Neural cell (in vitro differentiated cells): ENCODE data around the gene DEPDC5. TPM values are rescaled to one million over a fixed set of nuclear protein-coding genes. Genes with fewer than 3 reads are reported as not detected.
"Not testable (repeated sequence)": the region's sequence is repeated elsewhere in the genome, so short reads cannot be mapped to it uniquely, and the experiment has no call there.

Experiments
- H2AFZ ChIP-seq: fragments of 200-600, 300-800 bp; sonication (generic), shearing (Covaris generic); 2 replicates; pipeline ENCODE4 v1.6.0; 2014; ENCODE audit warnings: low read depth, mild to moderate bottlenecking, antibody characterized with exemption, low read length, moderate library complexity
- H3F3A ChIP-seq: fragments of 200-600 bp; shearing (Covaris generic); 2 replicates; pipeline ENCODE4 v1.6.1; 2016; ENCODE audit warnings: mild to moderate bottlenecking, moderate library complexity, mixed read lengths, antibody characterized with exemption, low read length; ENCODE audit not compliant: insufficient read depth, poor library complexity, severe bottlenecking
- H3K27ac ChIP-seq: fragments of 200-600, 300-800 bp; sonication (generic), shearing (Covaris generic); 2 replicates; pipeline ENCODE4 v1.5.1; 2014; ENCODE audit warnings: mild to moderate bottlenecking, low read length, moderate library complexity
- H3K27me3 ChIP-seq: fragments of 300-800, 200-600 bp; sonication (generic), shearing (Covaris generic); 2 replicates; pipeline ENCODE4 v1.6.0; 2014; ENCODE audit warnings: mild to moderate bottlenecking, low read depth, low read length, moderate library complexity; ENCODE audit not compliant: insufficient read depth
- H3K36me3 ChIP-seq: fragments of 300-800, 200-600 bp; sonication (generic), shearing (Covaris generic); 2 replicates; pipeline ENCODE4 v1.5.1; 2014; ENCODE audit warnings: mild to moderate bottlenecking, antibody characterized with exemption, low read length, moderate library complexity; ENCODE audit not compliant: insufficient read depth
- H3K4me2 ChIP-seq: fragments of 300-800, 200-600 bp; sonication (generic), shearing (Covaris generic); 2 replicates; pipeline ENCODE4 v1.6.0; 2014; ENCODE audit warnings: mild to moderate bottlenecking, low read length
- H3K4me3 ChIP-seq: fragments of 300-800, 200-600 bp; sonication (generic), shearing (Covaris generic); 2 replicates; pipeline ENCODE4 v1.5.1; 2014; ENCODE audit warnings: mild to moderate bottlenecking, low read length, moderate library complexity
- H3K79me2 ChIP-seq: fragments of 200-600 bp; shearing (Covaris generic); replicated peaks from 2 replicates; pipeline ENCODE4 v1.6.0; 2014; ENCODE audit warnings: mild to moderate bottlenecking, low read length, moderate library complexity; ENCODE audit not compliant: insufficient read depth
- H3K9ac ChIP-seq: fragments of 300-800, 200-600 bp; sonication (generic), shearing (Covaris generic); 2 replicates; pipeline ENCODE4 v1.6.1; 2016; ENCODE audit warnings: mild to moderate bottlenecking, low read length, mixed read lengths
- H3K9me2 ChIP-seq: fragments of 200-600 bp; shearing (Covaris generic); 2 replicates; pipeline ENCODE4 v1.6.1; 2016; ENCODE audit warnings: mild to moderate bottlenecking, low read length, mixed read lengths; ENCODE audit not compliant: insufficient read depth
- H3K9me3 ChIP-seq: fragments of 200-600, 300-800 bp; sonication (generic), shearing (Covaris generic); 2 replicates; pipeline ENCODE4 v1.6.1; 2016; ENCODE audit warnings: mild to moderate bottlenecking, mixed run types, low read length, moderate library complexity, mixed read lengths
- H4K20me1 ChIP-seq: fragments of 200-600 bp; shearing (Covaris generic); 2 replicates; pipeline ENCODE4 v1.6.1; 2016; ENCODE audit warnings: mild to moderate bottlenecking, mixed run types; ENCODE audit not compliant: insufficient read depth
- EP300 ChIP-seq: fragments of 450-650 bp; conservative IDR thresholded peaks from 2 replicates; pipeline ENCODE4 v1.6.1; 2014; ENCODE audit warnings: antibody characterized with exemption, mild to moderate bottlenecking, moderate library complexity; ENCODE audit not compliant: poor library complexity, severe bottlenecking
- EZH2 ChIP-seq: fragments of 200-600, 300-800 bp; shearing (Covaris generic), sonication (generic); IDR thresholded peaks from 2 replicates; pipeline ENCODE4 v1.6.1; 2014; ENCODE audit warnings: antibody characterized with exemption, low read length, borderline replicate concordance, mild to moderate bottlenecking; ENCODE audit not compliant: insufficient read depth, poor library complexity, severe bottlenecking
- MXI1 ChIP-seq: fragments of 450-650 bp; conservative IDR thresholded peaks from 2 replicates; pipeline ENCODE4 v1.6.1; 2014; ENCODE audit warnings: antibody characterized with exemption, mild to moderate bottlenecking; ENCODE audit not compliant: poor library complexity, severe bottlenecking
- POLR2AphosphoS5 ChIP-seq: IDR thresholded peaks from 2 replicates; pipeline ENCODE4 v1.6.1; 2012
- RAD21 ChIP-seq: fragments of 450-650 bp; conservative IDR thresholded peaks from 2 replicates; pipeline ENCODE4 v1.6.1; 2014; ENCODE audit warnings: antibody characterized with exemption, mild to moderate bottlenecking, moderate library complexity
- SMC3 ChIP-seq: fragments of 450-650 bp; conservative IDR thresholded peaks from 2 replicates; pipeline ENCODE4 v1.6.1; 2014; ENCODE audit warnings: antibody characterized with exemption, mild to moderate bottlenecking, moderate library complexity; ENCODE audit not compliant: poor library complexity
- TAF1 ChIP-seq: IDR thresholded peaks from 2 replicates; pipeline ENCODE4 v1.6.1; 2012; ENCODE audit warnings: low read depth
- polyA plus RNA-seq: library from polyadenylated mRNA; depleted of rRNA; stranded (reverse); fragments of >200 nt; gene quantifications from 2 replicates; pipeline ENCODE4 v1.2.3, GENCODE V29; 2014
- TF ChIP-seq, protein P1 (sequence below): fragments of 450-650 bp; IDR thresholded peaks from 2 replicates; pipeline ENCODE4 v1.5.1; 2014; ENCODE audit warnings: antibody characterized with exemption, mild to moderate bottlenecking, moderate library complexity; ENCODE audit not compliant: poor library complexity, severe bottlenecking
- TF ChIP-seq, protein P2 (sequence below): IDR thresholded peaks from 2 replicates; pipeline ENCODE4 v1.6.1; 2012; ENCODE audit warnings: borderline replicate concordance

Gene DEPDC5
- polyA plus RNA-seq, 1 donor from 2014 or later = 11.3 TPM

DNA sequence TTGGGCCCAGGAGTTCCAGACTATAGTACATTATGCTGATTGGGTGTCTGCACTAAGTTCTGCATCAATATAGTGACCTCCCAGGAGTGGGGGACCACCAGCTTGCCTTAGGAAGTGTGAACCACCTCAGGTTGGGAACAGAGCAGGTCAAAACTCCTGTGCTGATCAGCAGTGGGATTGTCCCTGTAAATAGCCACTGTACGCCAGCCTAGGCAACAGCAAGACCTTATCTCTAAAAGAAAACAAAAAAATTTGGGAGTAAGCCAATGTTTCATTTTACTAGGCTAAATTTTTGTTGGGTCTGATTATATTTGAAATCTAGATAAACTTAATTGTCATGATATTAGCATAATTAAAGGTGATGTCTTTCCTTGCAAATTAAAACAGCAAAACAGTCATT lies 3.4 kb downstream of the DEPDC5 start:
- no peaks in the 10 kb centered on the region for H4K20me1 ChIP-seq
- H3K9me2 ChIP-seq = no peaks in the 10 kb centered on the region
- H3K79me2 ChIP-seq = no peaks in the 10 kb centered on the region
- no peak overlapping the region for H3K4me3 ChIP-seq
- no peak overlapping the region for H3K4me2 ChIP-seq
- no peaks in the 10 kb centered on the region for H3K9me3 ChIP-seq
- peaks cover 5% of the 10 kb centered on the region for H3F3A ChIP-seq
- H3K27me3 ChIP-seq = no peaks in the 10 kb centered on the region
- no peak overlapping the region for H2AFZ ChIP-seq
- TF ChIP-seq RAD21 = no peak
- TF ChIP-seq, protein P1, sequence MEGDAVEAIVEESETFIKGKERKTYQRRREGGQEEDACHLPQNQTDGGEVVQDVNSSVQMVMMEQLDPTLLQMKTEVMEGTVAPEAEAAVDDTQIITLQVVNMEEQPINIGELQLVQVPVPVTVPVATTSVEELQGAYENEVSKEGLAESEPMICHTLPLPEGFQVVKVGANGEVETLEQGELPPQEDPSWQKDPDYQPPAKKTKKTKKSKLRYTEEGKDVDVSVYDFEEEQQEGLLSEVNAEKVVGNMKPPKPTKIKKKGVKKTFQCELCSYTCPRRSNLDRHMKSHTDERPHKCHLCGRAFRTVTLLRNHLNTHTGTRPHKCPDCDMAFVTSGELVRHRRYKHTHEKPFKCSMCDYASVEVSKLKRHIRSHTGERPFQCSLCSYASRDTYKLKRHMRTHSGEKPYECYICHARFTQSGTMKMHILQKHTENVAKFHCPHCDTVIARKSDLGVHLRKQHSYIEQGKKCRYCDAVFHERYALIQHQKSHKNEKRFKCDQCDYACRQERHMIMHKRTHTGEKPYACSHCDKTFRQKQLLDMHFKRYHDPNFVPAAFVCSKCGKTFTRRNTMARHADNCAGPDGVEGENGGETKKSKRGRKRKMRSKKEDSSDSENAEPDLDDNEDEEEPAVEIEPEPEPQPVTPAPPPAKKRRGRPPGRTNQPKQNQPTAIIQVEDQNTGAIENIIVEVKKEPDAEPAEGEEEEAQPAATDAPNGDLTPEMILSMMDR = no peak
- TF ChIP-seq, protein P2, sequence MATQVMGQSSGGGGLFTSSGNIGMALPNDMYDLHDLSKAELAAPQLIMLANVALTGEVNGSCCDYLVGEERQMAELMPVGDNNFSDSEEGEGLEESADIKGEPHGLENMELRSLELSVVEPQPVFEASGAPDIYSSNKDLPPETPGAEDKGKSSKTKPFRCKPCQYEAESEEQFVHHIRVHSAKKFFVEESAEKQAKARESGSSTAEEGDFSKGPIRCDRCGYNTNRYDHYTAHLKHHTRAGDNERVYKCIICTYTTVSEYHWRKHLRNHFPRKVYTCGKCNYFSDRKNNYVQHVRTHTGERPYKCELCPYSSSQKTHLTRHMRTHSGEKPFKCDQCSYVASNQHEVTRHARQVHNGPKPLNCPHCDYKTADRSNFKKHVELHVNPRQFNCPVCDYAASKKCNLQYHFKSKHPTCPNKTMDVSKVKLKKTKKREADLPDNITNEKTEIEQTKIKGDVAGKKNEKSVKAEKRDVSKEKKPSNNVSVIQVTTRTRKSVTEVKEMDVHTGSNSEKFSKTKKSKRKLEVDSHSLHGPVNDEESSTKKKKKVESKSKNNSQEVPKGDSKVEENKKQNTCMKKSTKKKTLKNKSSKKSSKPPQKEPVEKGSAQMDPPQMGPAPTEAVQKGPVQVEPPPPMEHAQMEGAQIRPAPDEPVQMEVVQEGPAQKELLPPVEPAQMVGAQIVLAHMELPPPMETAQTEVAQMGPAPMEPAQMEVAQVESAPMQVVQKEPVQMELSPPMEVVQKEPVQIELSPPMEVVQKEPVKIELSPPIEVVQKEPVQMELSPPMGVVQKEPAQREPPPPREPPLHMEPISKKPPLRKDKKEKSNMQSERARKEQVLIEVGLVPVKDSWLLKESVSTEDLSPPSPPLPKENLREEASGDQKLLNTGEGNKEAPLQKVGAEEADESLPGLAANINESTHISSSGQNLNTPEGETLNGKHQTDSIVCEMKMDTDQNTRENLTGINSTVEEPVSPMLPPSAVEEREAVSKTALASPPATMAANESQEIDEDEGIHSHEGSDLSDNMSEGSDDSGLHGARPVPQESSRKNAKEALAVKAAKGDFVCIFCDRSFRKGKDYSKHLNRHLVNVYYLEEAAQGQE = no peak
- no peak for TF ChIP-seq EZH2
- TF ChIP-seq EP300 = no peak
- TF ChIP-seq SMC3 = no peak
- no peak for TF ChIP-seq TAF1
- TF ChIP-seq POLR2AphosphoS5 = no peak
- TF ChIP-seq MXI1 = no peak
- no peaks in the 10 kb centered on the region for H3K36me3 ChIP-seq
- H3K27ac ChIP-seq = no peak overlapping the region
- H3K9ac ChIP-seq = no peak overlapping the region

- H4K20me1 ChIP-seq, H3K9me2 ChIP-seq, H3K27me3 ChIP-seq, H3K9ac ChIP-seq, H3K4me3 ChIP-seq, H3K79me2 ChIP-seq, H3K4me2 ChIP-seq, H3K9me3 ChIP-seq, H2AFZ ChIP-seq, H3F3A ChIP-seq, H3K36me3 ChIP-seq, H3K27ac ChIP-seq: not testable (repeated sequence)
Measured at GRCh38 chr22:31758860-31759259, 5.0 kb downstream of the DEPDC5 start.

- no peaks in the 10 kb centered on the region for H4K20me1 ChIP-seq
- H3K27me3 ChIP-seq = no peaks in the 10 kb centered on the region
- no peaks in the 10 kb centered on the region for H3K9me2 ChIP-seq
- TF ChIP-seq SMC3 (no peak), RAD21 (no peak), TAF1 (no peak), EP300 (no peak), MXI1 (no peak), EZH2 (no peak), POLR2AphosphoS5 (no peak)
- TF ChIP-seq, protein P2 = no peak
- TF ChIP-seq, protein P1 = no peak
- H3K79me2 ChIP-seq = no peaks in the 10 kb centered on the region
- H3K27ac ChIP-seq = no peak overlapping the region
- no peak overlapping the region for H3K4me3 ChIP-seq
- H3K9me3 ChIP-seq = no peaks in the 10 kb centered on the region
- H2AFZ ChIP-seq = no peak overlapping the region
- no peak overlapping the region for H3K4me2 ChIP-seq
- no peaks in the 10 kb centered on the region for H3F3A ChIP-seq
- no peaks in the 10 kb centered on the region for H3K36me3 ChIP-seq
- no peak overlapping the region for H3K9ac ChIP-seq
Measured at GRCh38 chr22:31764785-31765184, 11.0 kb downstream of the DEPDC5 start.
